Activated CD8-positive, alpha-beta memory T cell treated with anti-CD3 and anti-CD28 coated beads, Interleukin-2, amount 10 ng/mL, durations not matched to agents 7 days and 5 days (primary cell): ENCODE results near the gene SLC49A3. TPM values are rescaled to one million over a fixed set of nuclear protein-coding genes. Genes with fewer than 3 reads are reported as not detected.
"Not testable (repeated sequence)": the region's sequence is repeated elsewhere in the genome, so short reads cannot be mapped to it uniquely, and the experiment has no call there.

ENCODE experiments used
- ATAC-seq: fragments of 150-1000 bp; cut with Tn5 transposase; one replicate; pipeline ENCODE4 v1.10.0; 2021; ENCODE audit warnings: moderate library complexity
- CTCF ChIA-PET: fragments of 350-600 bp; sonication (Branson Sonifier 250); formaldehyde crosslinking; loops from one replicate; lab custom pipeline; 2021; ENCODE audit warnings: antibody characterized with exemption; lab: Charles Lee
- DNase-seq: peaks from one replicate; pipeline ENCODE4 v3.0.0-alpha.2; 2020
- H3K27ac Mint-ChIP-seq: one replicate; pipeline ENCODE4 v1.8.0; 2021; ENCODE audit warnings: mild to moderate bottlenecking, mixed read lengths
- H3K27me3 Mint-ChIP-seq: one replicate; pipeline ENCODE4 v1.8.0; 2021; ENCODE audit warnings: mixed read lengths
- H3K36me3 Mint-ChIP-seq: one replicate; pipeline ENCODE4 v1.8.0; 2021; ENCODE audit warnings: mild to moderate bottlenecking, mixed read lengths
- H3K4me1 Mint-ChIP-seq: one replicate; pipeline ENCODE4 v1.8.0; 2021; ENCODE audit warnings: mixed read lengths
- H3K4me3 Mint-ChIP-seq: one replicate; pipeline ENCODE4 v1.8.0; 2021; ENCODE audit warnings: mild to moderate bottlenecking, moderate library complexity, mixed read lengths
- H3K9me3 Mint-ChIP-seq: one replicate; pipeline ENCODE4 v1.8.0; 2022; ENCODE audit warnings: low read depth, mixed read lengths
- total RNA-seq, 2 experiments: library from RNA; stranded (reverse); gene quantifications; one replicate each; pipeline ENCODE4 v1.2.3, GENCODE V29; 2021

SLC49A3 gene
- total RNA-seq, 2 experiments from 2014 or later, result 1.1 to 1.5 TPM

- ATAC-seq (no peak), DNase-seq (no peak)
- CTCF ChIA-PET, result no interaction called here
- Mint-ChIP-seq H3K27ac (no peak overlapping the region), H3K4me1 (peaks cover 21% of the 10 kb centered on the region), H3K4me3 (no peak overlapping the region), H3K36me3 (peaks cover 7% of the 10 kb centered on the region), H3K27me3 (no peaks in the 10 kb centered on the region), H3K9me3 (no peaks in the 10 kb centered on the region)
Measured at GRCh38 chr4:704198-704891, 15.4 kb upstream of the SLC49A3 start.

- H3K27ac Mint-ChIP-seq, result no peak overlapping the region
- DNase-seq (no peak), ATAC-seq (no peak)
- no peaks in the 10 kb centered on the region for H3K9me3 Mint-ChIP-seq
- H3K36me3 Mint-ChIP-seq, result peaks cover 1% of the 10 kb centered on the region
- H3K4me3 Mint-ChIP-seq, result no peak overlapping the region
- CTCF ChIA-PET, result no interaction called here
- H3K27me3 Mint-ChIP-seq, result no peaks in the 10 kb centered on the region
- H3K4me1 Mint-ChIP-seq, result peaks cover 19% of the 10 kb centered on the region
Measured at GRCh38 chr4:703336-704197, 14.6 kb upstream of the SLC49A3 start.

GRCh38 chr4:702618-703048 is 13.7 kb upstream of the SLC49A3 start:
- Mint-ChIP-seq H3K4me3 (no peak overlapping the region), H3K9me3 (no peaks in the 10 kb centered on the region), H3K27ac (no peak overlapping the region), H3K27me3 (no peaks in the 10 kb centered on the region), H3K36me3 (no peaks in the 10 kb centered on the region), H3K4me1 (peaks cover 19% of the 10 kb centered on the region)
- CTCF ChIA-PET, result no interaction called here
- ATAC-seq (no peak), DNase-seq (no peak)

- peaks cover 19% of the 10 kb centered on the region for H3K4me1 Mint-ChIP-seq
- H3K4me3 Mint-ChIP-seq, result no peak overlapping the region
- ATAC-seq, result no peak
- no peak for DNase-seq
- H3K9me3 Mint-ChIP-seq, result no peaks in the 10 kb centered on the region
- no peaks in the 10 kb centered on the region for H3K36me3 Mint-ChIP-seq
- H3K27ac Mint-ChIP-seq, result peak overlapping the region; percentile 16
- peaks cover 2% of the 10 kb centered on the region for H3K27me3 Mint-ChIP-seq
- CTCF ChIA-PET, result no interaction called here
Measured at GRCh38 chr4:700587-701264, 11.8 kb upstream of the SLC49A3 start.

GRCh38 chr4:699816-700580 is 11.0 kb upstream of the SLC49A3 start:
- H3K27me3 Mint-ChIP-seq, result peaks cover 2% of the 10 kb centered on the region
- no peaks in the 10 kb centered on the region for H3K9me3 Mint-ChIP-seq
- peak overlapping the region; percentile 94 for H3K27ac Mint-ChIP-seq
- no peak overlapping the region for H3K4me3 Mint-ChIP-seq
- CTCF ChIA-PET, result interaction anchor here (1.0 to 1.3 kb wide), 3 partner anchors 13 to 26 kb away, joined by 3 to 4 read pairs (median 3); partner anchors contain the start of genes ATP5ME and MYL5
- no peak for DNase-seq
- no peaks in the 10 kb centered on the region for H3K36me3 Mint-ChIP-seq
- ATAC-seq, result peak; percentile 13
- peaks cover 19% of the 10 kb centered on the region for H3K4me1 Mint-ChIP-seq

- DNase-seq, H3K4me1 Mint-ChIP-seq, H3K27ac Mint-ChIP-seq, H3K4me3 Mint-ChIP-seq, CTCF ChIA-PET, ATAC-seq, H3K9me3 Mint-ChIP-seq, H3K36me3 Mint-ChIP-seq: not testable (repeated sequence)
- peaks cover 19% of the 10 kb centered on the region for H3K27me3 Mint-ChIP-seq
Measured at GRCh38 chr4:694341-694940, 5.5 kb upstream of the SLC49A3 start.

GRCh38 chr4:692771-693554 is 4.0 kb upstream of the SLC49A3 start:
- Mint-ChIP-seq H3K36me3 (no peaks in the 10 kb centered on the region), H3K4me1 (peaks cover 2% of the 10 kb centered on the region), H3K27me3 (peaks cover 19% of the 10 kb centered on the region), H3K9me3 (no peaks in the 10 kb centered on the region), H3K4me3 (no peak overlapping the region), H3K27ac (no peak overlapping the region)
- ATAC-seq, result no peak
- CTCF ChIA-PET, result no interaction called here
- DNase-seq, result no peak

GRCh38 chr4:689723-690122 is 772 bp upstream of the SLC49A3 start:
- Mint-ChIP-seq H3K9me3 (no peaks in the 10 kb centered on the region), H3K27ac (no peak overlapping the region), H3K4me1 (peaks cover 2% of the 10 kb centered on the region), H3K4me3 (no peak overlapping the region), H3K27me3 (peaks cover 17% of the 10 kb centered on the region), H3K36me3 (no peaks in the 10 kb centered on the region)
- CTCF ChIA-PET, result interaction anchor here (1.3 kb wide), 1 partner anchor 15 kb away, joined by 3 read pairs; the partner anchor contains the start of gene MYL5
- ATAC-seq (no peak), DNase-seq (no peak)

- peak; percentile 4 for ATAC-seq
- CTCF ChIA-PET, result interaction anchor here (1.3 kb wide), 1 partner anchor 11 kb away, joined by 3 read pairs; no protein-coding TSS in a partner anchor
Measured at GRCh38 chr4:687971-688853, 739 bp downstream of the SLC49A3 start.

GRCh38 chr4:687048-687970 is 1.6 kb downstream of the SLC49A3 start:
- no peak overlapping the region for H3K27ac Mint-ChIP-seq
- H3K27me3 Mint-ChIP-seq, result peaks cover 4% of the 10 kb centered on the region
- H3K9me3 Mint-ChIP-seq, result no peaks in the 10 kb centered on the region
- CTCF ChIA-PET, result interaction anchor here (1.3 kb wide), 1 partner anchor 12 kb away, joined by 3 read pairs; no protein-coding TSS in a partner anchor
- peaks cover 4% of the 10 kb centered on the region for H3K4me1 Mint-ChIP-seq
- peak; percentile 36 for DNase-seq
- no peaks in the 10 kb centered on the region for H3K36me3 Mint-ChIP-seq
- H3K4me3 Mint-ChIP-seq, result no peak overlapping the region
- ATAC-seq, result no peak

More at GRCh38 chr4:687971-688853, 739 bp downstream of the SLC49A3 start:
- Mint-ChIP-seq H3K27ac (no peak overlapping the region), H3K27me3 (peaks cover 10% of the 10 kb centered on the region), H3K4me3 (no peak overlapping the region), H3K36me3 (no peaks in the 10 kb centered on the region), H3K4me1 (peaks cover 4% of the 10 kb centered on the region), H3K9me3 (no peaks in the 10 kb centered on the region)
- peak; percentile 36 for DNase-seq
